HCT116 (cell line): Measurements from ENCODE around the gene ACSL3. TPM values are rescaled to one million over a fixed set of nuclear protein-coding genes. Genes with fewer than 3 reads are reported as not detected.
A peak's percentile ranks its signal among the peaks of the same experiment; 100 is the strongest.

ENCODE experiments used
- ATAC-seq: fragments of 200-7000 bp; cut with Tn5 transposase; 2 replicates; pipeline ENCODE4 v1.9.1; 2020; ENCODE audit warnings: mild to moderate bottlenecking, moderate library complexity
- BruUV-seq: library from RNA; stranded (reverse); fragments of 400-500 nt; replicated peaks from 2 replicates; lab custom pipeline; 2021; lab: Mats Ljungman, UMichigan
- CTCF ChIA-PET: fragments of 300-600 bp; sonication (Branson Sonifier 250); formaldehyde crosslinking; loops from one replicate; lab custom pipeline; 2021; ENCODE audit warnings: antibody characterized with exemption; lab: Charles Lee
- POLR2A ChIA-PET: fragments of 300-600, 350-600 bp; sonication (Branson Sonifier 250); formaldehyde crosslinking; loops from one replicate; lab custom pipeline; 2021; ENCODE audit warnings: antibody characterized with exemption; lab: Charles Lee
- RAD21 ChIA-PET, 2 experiments: fragments of 300-600 bp; sonication (Branson Sonifier 250); formaldehyde crosslinking; loops; one replicate each; lab custom pipeline; 2023; ENCODE audit warnings: low total read pairs in 2 of 2; ENCODE audit not compliant: uncharacterized antibody in 2 of 2, unreplicated experiment in 2 of 2, low non-redundant PET in 1 of 2; lab: Charles Lee
- DNase-seq: peaks from one replicate; pipeline ENCODE4 v3.0.0-alpha.2; 2010; ENCODE audit warnings: low read depth, low spot score
- H2AFZ ChIP-seq: fragments of 200-600 bp; shearing (Covaris generic), sonication (generic); 2 replicates; pipeline ENCODE4 v1.6.1; 2017; ENCODE audit warnings: low read depth, mixed run types, mixed read lengths, antibody characterized with exemption, low read length; ENCODE audit not compliant: poor library complexity, severe bottlenecking
- H3K27ac ChIP-seq: 2 replicates; pipeline ENCODE4 v1.5.1; 2012; ENCODE audit warnings: low read depth, low read length
- H3K27me3 ChIP-seq: fragments of 200-600 bp; sonication (generic); 2 replicates; pipeline ENCODE4 v1.6.1; 2016; ENCODE audit warnings: mixed run types, low read length, mixed read lengths; ENCODE audit not compliant: insufficient read depth
- H3K36me3 ChIP-seq, 2 experiments: fragments of 200-500 bp in 1 of 2; fragments of 200-600 bp in 1 of 2; sonication (Bioruptor generic) in 1 of 2; sonication (generic) in 1 of 2; 2 replicates each; pipeline versions ENCODE4 v1.5.1 to v1.6.1; 2014 to 2016; ENCODE audit warnings: low read length in 2 of 2, inconsistent platforms in 1 of 2, mixed read lengths in 1 of 2, mixed run types in 1 of 2; ENCODE audit not compliant: insufficient read depth in 2 of 2, control insufficient read depth in 1 of 2
- H3K4me1 ChIP-seq, 2 experiments: fragments of 200-600 bp in 1 of 2; sonication (generic) in 1 of 2; 2 replicates each; pipeline versions ENCODE4 v1.5.1 to v1.6.1; 2012 to 2017; ENCODE audit warnings: low read length in 2 of 2, inconsistent platforms in 1 of 2, mild to moderate bottlenecking in 1 of 2, mixed read lengths in 1 of 2, mixed run types in 1 of 2, moderate library complexity in 1 of 2; ENCODE audit not compliant: insufficient read depth in 2 of 2, control insufficient read depth in 1 of 2
- H3K4me2 ChIP-seq: fragments of 200-600 bp; sonication (generic); 2 replicates; pipeline ENCODE4 v1.6.1; 2017; ENCODE audit warnings: mixed run types, low read length, mixed read lengths
- H3K4me3 ChIP-seq, 2 experiments: fragments of 200-600 bp in 1 of 2; sonication (generic) in 1 of 2; replicated peaks in 1 of 2; 2 replicates each; pipeline ENCODE4 v1.5.1; 2011 to 2016; ENCODE audit warnings: low read length in 2 of 2, control low read depth in 1 of 2, low read depth in 1 of 2, mild to moderate bottlenecking in 1 of 2, mixed read lengths in 1 of 2, mixed run types in 1 of 2
- H3K79me2 ChIP-seq: fragments of 200-600 bp; sonication (generic); 2 replicates; pipeline ENCODE4 v1.6.1; 2017; ENCODE audit warnings: mild to moderate bottlenecking, mixed run types, low read length, moderate library complexity, mixed read lengths; ENCODE audit not compliant: insufficient read depth
- H3K9ac ChIP-seq: fragments of 200-600 bp; sonication (generic); 2 replicates; pipeline ENCODE4 v1.6.1; 2016; ENCODE audit warnings: low read length, mixed read lengths
- H3K9me2 ChIP-seq: fragments of 200-600 bp; sonication (generic), shearing (Covaris generic); 2 replicates; pipeline ENCODE4 v1.6.1; 2017; ENCODE audit warnings: mixed run types, mild to moderate bottlenecking, moderate library complexity; ENCODE audit not compliant: insufficient read depth
- H3K9me3 ChIP-seq, 2 experiments: fragments of 200-500 bp in 1 of 2; fragments of 200-600 bp in 1 of 2; sonication (Bioruptor generic) in 1 of 2; sonication (generic) in 1 of 2; 2 replicates each; pipeline ENCODE4 v1.6.1; 2014 to 2017; ENCODE audit warnings: low read length in 2 of 2, mixed read lengths in 2 of 2, inconsistent platforms in 1 of 2, low read depth in 1 of 2, mild to moderate bottlenecking in 1 of 2, mixed run types in 1 of 2, moderate library complexity in 1 of 2; ENCODE audit not compliant: control insufficient read depth in 1 of 2, insufficient read depth in 1 of 2
- H4K20me1 ChIP-seq: fragments of 200-600 bp; sonication (generic), shearing (Covaris generic); 2 replicates; pipeline ENCODE4 v1.6.1; 2017; ENCODE audit warnings: mixed run types, mild to moderate bottlenecking, moderate library complexity; ENCODE audit not compliant: insufficient read depth
- ATF3 ChIP-seq: IDR thresholded peaks from 2 replicates; pipeline ENCODE4 v1.6.1; 2012
- CBX3 ChIP-seq: IDR thresholded peaks from 2 replicates; pipeline ENCODE4 v1.6.1; 2012; ENCODE audit warnings: low read depth
- CEBPB ChIP-seq: IDR thresholded peaks from 2 replicates; pipeline ENCODE4 v1.6.1; 2012; ENCODE audit warnings: low read depth
- EGR1 ChIP-seq: IDR thresholded peaks from 2 replicates; pipeline ENCODE4 v1.6.1; 2012; ENCODE audit warnings: low read depth
- EZH2 ChIP-seq: fragments of 200-600 bp; sonication (generic); IDR thresholded peaks from 2 replicates; pipeline ENCODE4 v1.6.1; 2017; ENCODE audit warnings: antibody characterized with exemption, mixed run types
- EZH2phosphoT487 ChIP-seq: fragments of 200-600 bp; IDR thresholded peaks from 2 replicates; pipeline ENCODE4 v1.6.1; 2018; ENCODE audit warnings: antibody characterized with exemption, borderline replicate concordance
- FOSL1 ChIP-seq: IDR thresholded peaks from 2 replicates; pipeline ENCODE4 v1.6.1; 2012; ENCODE audit warnings: low read depth
- JUND ChIP-seq: IDR thresholded peaks from 2 replicates; pipeline ENCODE4 v1.6.1; 2012
- MAX ChIP-seq: IDR thresholded peaks from 2 replicates; pipeline ENCODE4 v1.6.1; 2012
- POLR2A ChIP-seq: IDR thresholded peaks from 2 replicates; pipeline ENCODE4 v1.7.0; 2011; ENCODE audit warnings: borderline replicate concordance; ENCODE audit not compliant: insufficient read depth, insufficient read length; ENCODE audit errors: extremely low read depth
- POLR2AphosphoS5 ChIP-seq: IDR thresholded peaks from 2 replicates; pipeline ENCODE4 v1.6.1; 2011; ENCODE audit warnings: mild to moderate bottlenecking, low read depth, low read length, moderate library complexity
- RAD21 ChIP-seq: IDR thresholded peaks from 2 replicates; pipeline ENCODE4 v1.6.1; 2012; ENCODE audit warnings: low read depth, mild to moderate bottlenecking
- SIN3A ChIP-seq: IDR thresholded peaks from 2 replicates; pipeline ENCODE4 v1.6.1; 2012; ENCODE audit warnings: low read depth
- SP1 ChIP-seq: IDR thresholded peaks from 2 replicates; pipeline ENCODE4 v1.6.1; 2012; ENCODE audit warnings: low read depth
- SRF ChIP-seq: IDR thresholded peaks from 2 replicates; pipeline ENCODE4 v1.6.1; 2012; ENCODE audit warnings: low read depth
- ZBTB33 ChIP-seq: IDR thresholded peaks from 2 replicates; pipeline ENCODE4 v1.6.1; 2011; ENCODE audit warnings: mild to moderate bottlenecking, low read length, moderate library complexity; ENCODE audit not compliant: insufficient replicate concordance; ENCODE audit errors: extremely low read depth
- ZFX ChIP-seq: fragments of 450-650 bp; IDR thresholded peaks from 2 replicates; pipeline ENCODE4 v1.6.1; 2017
- ZNF274 ChIP-seq: fragments of 200-500 bp; sonication (Bioruptor generic); IDR thresholded peaks from 2 replicates; pipeline ENCODE4 v1.6.1; 2014; ENCODE audit warnings: mild to moderate bottlenecking, low read depth, low read length, inconsistent platforms
- intact Hi-C: fragments of 100-400 bp; cut with micrococcal nuclease; formaldehyde crosslinking; loops from 2 replicates; pipeline ENCODE4 v1.10.0; 2022
- total RNA-seq: library from RNA; stranded (reverse); gene quantifications from one replicate; pipeline ENCODE4 v1.2.1, GENCODE V29; 2021; ENCODE audit not compliant: unreplicated experiment

The ACSL3 gene
- total RNA-seq, 1 experiment from 2014 or later = 142 TPM

GRCh38 chr2:222945887-222946286, 85.1 kb downstream of the ACSL3 start:
- H3K9me3 ChIP-seq = no peaks in the 10 kb centered on the region
- intact Hi-C loops = no loop called here
- H3K36me3 ChIP-seq = peaks cover 0 to 3% of the 10 kb centered on the region in 2 experiments; a peak in 1 of 4 replicates
- H3K4me2 ChIP-seq = no peak overlapping the region
- H4K20me1 ChIP-seq = no peaks in the 10 kb centered on the region
- H3K4me1 ChIP-seq = 0 out of 4 replicates have a peak, but pooled peaks cover 3 to 7% of the 10 kb centered on the region in 2 experiments
- no peak overlapping the region for H3K4me3 ChIP-seq
- BruUV-seq = no TSS peak
- no peaks in the 10 kb centered on the region for H3K27me3 ChIP-seq
- no peaks in the 10 kb centered on the region for H3K9me2 ChIP-seq
- DNase-seq (no peak), ATAC-seq (no peak)
- CTCF ChIA-PET = no interaction called here
- no peak overlapping the region for H3K9ac ChIP-seq
- POLR2A ChIA-PET = no interaction called here
- H2AFZ ChIP-seq = no peak overlapping the region
- H3K27ac ChIP-seq = no peak overlapping the region
- no peaks in the 10 kb centered on the region for H3K79me2 ChIP-seq
- TF ChIP-seq ZBTB33 = no peak
- RAD21 ChIA-PET = no interaction called here

GRCh38 chr2:222946700-222947287, 86.0 kb downstream of the ACSL3 start:
- Histone ChIP-seq H3K4me1 (0 out of 4 replicates have a peak, but pooled peaks cover 3 to 7% of the 10 kb centered on the region in 2 experiments), H3K9me3 (no peaks in the 10 kb centered on the region), H4K20me1 (no peaks in the 10 kb centered on the region), H3K9me2 (no peaks in the 10 kb centered on the region), H3K4me3 (no peak overlapping the region), H2AFZ (no peak overlapping the region), H3K79me2 (no peaks in the 10 kb centered on the region), H3K4me2 (no peak overlapping the region), H3K27ac (no peak overlapping the region), H3K36me3 (no peaks in the 10 kb centered on the region; a peak in 1 of 4 replicates), H3K27me3 (no peaks in the 10 kb centered on the region), H3K9ac (no peak overlapping the region)
- ChIA-PET CTCF (no interaction called here), POLR2A (no interaction called here), RAD21 (no interaction called here)
- DNase-seq (no peak), ATAC-seq (peak; percentile 55)
- BruUV-seq = no TSS peak
- no peak for TF ChIP-seq ATF3
- TF ChIP-seq POLR2A = no peak
- TF ChIP-seq ZFX = no peak
- no peak for TF ChIP-seq CEBPB
- no peak for TF ChIP-seq SRF
- no peak for TF ChIP-seq SIN3A
- no peak for TF ChIP-seq EZH2phosphoT487
- no peak for TF ChIP-seq ZBTB33
- TF ChIP-seq MAX = no peak
- no peak for TF ChIP-seq POLR2AphosphoS5
- TF ChIP-seq CBX3 = no peak
- TF ChIP-seq FOSL1 = no peak
- TF ChIP-seq RAD21 = no peak
- no peak for TF ChIP-seq EGR1
- TF ChIP-seq EZH2 = no peak
- TF ChIP-seq ZNF274 = no peak
- no peak for TF ChIP-seq JUND
- TF ChIP-seq SP1 = no peak
- intact Hi-C loops = no loop called here
